Activated CD4-positive, alpha-beta T cell treated with anti-CD3 and anti-CD28 coated beads for 24 hours (primary cell): ENCODE results near the gene KCNJ3.
"Not testable (repeated sequence)": the region's sequence is repeated elsewhere in the genome, so short reads cannot be mapped to it uniquely, and the experiment has no call there.

Experiments used
- DNase-seq, 2 donors: peaks; one replicate each; pipeline ENCODE4 v3.0.0-alpha.2; 2020; ENCODE audit warnings: low read depth in 2 of 2

The KCNJ3 gene

DNA sequence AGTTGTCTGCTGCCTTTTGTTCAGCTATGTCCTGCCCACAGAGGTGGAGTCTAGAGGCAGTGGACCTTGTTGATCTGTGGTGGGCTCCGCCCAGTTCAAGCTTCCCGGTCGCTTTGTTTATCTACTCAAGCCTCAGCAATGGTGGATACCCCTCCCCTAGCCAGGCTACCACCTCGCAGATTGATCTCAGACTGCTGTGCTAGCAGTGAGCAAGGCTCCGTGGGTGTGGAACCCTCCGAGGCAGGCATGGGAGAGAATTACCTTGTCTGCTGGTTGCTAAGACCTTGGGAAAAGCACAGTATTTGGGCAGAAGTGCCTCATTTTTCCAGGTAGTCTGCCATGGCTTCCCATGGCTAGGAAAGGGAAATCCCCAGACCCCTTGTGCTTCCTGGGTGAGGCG is 146.0 kb downstream of the KCNJ3 start:
- no peak for DNase-seq

DNA sequence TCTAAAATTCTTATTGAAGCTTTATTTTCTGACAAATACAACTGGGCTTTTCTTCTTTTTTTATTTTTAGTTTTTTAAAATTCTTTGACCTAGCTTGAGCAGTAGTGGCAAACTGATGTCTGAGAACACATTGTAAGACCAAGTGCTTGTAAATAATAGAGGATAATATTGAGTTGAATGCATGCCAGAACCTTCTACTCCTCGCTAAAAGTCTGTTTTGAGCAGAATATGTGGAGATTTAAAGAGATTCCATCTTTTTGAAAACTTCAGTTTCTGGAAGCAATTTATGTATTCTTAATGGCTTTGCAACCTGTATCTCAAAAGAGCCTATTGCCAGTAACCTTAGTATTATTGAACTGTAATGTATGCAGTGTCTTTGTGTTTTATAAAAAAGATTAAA is 148.3 kb downstream of the KCNJ3 start:
- DNase-seq = no peak

DNA sequence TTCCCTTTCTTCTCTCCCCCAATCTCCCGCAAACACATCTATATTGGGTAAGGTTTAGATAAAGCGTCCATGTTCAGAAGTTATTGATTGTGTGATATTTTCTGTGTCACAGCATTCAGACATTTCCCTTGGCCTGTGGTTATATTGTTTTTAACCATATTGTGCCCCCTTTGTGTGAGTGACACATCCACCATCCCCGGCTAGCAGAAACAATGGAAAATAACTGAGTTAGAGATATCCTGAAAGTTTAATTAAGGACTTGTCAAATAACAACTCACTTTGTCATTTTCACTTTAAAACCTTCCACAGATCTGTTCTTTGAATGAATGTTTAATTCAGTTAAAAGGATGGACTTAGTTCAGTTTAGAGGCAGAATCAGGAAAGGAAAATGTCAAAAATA is 151.0 kb downstream of the KCNJ3 start:
- DNase-seq = no peak

DNA sequence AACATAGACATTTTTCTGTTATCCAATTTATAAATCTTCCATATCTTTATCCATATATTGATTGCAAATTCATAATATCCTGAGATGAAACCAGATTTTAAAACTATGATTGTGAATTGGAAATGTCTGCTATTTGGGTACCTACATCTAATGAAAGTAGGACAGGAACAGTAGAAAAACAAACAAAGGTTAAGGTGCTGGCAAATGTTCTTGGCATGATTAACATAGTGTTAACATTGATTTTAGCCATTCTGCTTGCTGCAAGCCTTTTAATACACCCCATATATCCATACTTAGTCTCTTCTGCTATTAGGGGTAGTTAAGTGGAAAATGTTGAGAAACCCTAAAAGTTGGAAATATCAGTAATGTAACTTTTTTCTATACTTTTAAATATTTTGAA is 152.0 kb downstream of the KCNJ3 start:
- DNase-seq = no peak

DNA sequence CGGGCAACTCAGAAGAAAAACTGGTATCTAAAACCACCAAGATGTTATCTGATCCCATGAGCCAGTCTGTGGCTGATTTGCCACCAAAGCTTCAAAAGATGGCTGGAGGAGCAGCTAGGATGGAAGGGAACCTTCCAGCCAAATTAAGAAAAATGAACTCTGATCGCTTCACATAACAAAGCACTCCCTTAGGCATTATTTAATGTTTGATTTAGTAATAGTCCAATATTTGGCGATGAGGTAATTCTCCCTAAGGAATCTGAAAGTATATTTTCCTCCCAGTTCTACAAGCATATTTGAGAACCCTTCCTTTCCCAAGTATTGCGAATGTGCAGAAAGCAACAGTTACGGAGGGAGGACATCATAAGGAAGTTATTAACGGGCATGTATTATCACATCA is 156.6 kb downstream of the KCNJ3 start:
- DNase-seq = no peak

DNA sequence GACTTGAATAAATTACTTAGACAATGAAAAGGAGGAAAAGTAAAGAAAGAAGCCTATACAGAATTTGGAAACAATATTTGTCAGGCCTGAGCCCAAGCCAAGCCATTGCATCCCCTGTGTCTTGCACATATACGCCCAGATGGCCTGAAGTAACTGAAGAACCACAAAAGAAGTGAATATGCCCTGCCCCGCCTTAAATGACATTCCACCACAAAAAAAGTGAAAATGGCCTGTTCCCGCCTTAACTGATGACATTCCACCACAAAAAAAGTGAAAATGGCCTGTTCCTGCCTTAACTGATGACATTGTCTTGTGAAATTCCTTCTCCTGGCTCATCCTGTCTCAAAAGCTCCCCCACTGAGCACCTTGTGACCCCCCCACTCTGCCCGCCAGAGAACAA is 168.7 kb downstream of the KCNJ3 start:
- not testable (repeated sequence) for DNase-seq

DNA sequence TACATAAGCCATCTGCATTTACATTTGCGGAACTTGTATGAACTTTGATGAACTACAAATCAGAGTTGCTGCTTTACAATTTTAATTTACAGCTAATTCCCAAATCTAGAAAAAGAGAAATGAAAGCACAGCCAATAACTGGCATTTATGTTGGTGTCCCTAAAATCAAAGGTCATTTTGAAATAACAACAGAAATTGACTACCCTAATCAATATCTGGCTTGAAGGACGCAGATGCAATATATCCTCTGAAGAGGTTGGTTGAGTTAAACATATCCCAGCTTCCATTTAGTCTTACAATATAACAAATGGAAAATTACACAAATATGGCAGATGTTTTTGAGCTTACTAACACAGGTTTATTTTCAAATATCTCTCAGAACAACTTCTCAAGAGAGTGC is 177.5 kb downstream of the KCNJ3 start:
- no peak for DNase-seq

DNA sequence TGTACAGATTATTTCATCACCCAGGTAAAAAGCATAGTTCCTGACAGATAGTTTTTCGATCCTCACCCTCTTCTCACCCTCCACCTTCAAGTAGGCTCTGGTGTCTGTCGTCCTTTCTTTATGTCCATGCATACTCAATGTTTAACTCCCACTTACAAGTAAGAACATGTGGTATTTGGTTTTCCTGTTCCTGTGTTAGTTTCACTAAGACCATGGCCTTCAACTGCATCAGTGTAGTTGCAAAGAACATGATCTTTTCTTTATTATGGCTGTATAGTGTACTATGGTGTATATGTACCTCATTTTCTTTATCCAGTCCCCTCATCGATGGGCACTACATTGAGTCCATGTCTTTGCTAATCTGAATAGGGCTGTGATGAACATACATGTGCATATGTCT is 184.2 kb downstream of the KCNJ3 start:
- DNase-seq = no peak

DNA sequence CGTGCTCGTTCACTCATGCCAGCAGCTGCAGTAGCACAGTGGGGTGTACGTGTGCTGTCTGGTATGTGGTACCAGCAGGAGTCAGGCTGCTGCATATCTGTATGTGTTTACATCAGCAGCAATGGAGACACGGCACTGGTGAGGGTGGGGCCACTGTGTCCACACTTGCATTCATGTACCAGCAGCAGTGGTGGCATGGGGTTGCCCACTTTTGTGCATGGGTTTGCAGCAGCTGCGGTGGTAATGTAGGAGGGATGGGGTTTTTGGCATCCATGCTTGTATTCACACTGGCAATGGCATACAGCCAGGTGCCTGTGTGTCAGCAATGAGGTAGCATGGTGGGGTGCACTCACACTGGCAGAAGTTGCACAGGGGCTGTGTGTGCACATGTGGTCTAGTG is 187.8 kb downstream of the KCNJ3 start:
- no peak for DNase-seq

DNA sequence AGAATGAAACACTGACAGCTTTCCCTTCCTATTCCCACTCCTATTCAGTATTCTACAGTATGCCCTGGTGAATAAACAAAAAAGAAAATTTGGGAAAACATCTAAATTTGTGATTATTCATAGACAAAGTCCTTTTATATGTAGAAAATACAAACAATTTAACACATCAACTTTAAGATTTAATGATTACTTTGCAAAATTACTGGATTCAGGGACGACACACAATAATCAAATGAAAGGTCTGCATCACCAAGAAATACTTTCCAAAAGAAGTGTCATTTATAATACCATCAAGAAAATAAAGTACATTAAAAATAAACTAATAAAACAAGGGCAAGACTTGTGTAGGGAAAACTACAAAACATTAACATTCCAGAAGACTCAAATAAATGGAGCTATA is 199.8 kb downstream of the KCNJ3 start:
- DNase-seq = no peak

DNA sequence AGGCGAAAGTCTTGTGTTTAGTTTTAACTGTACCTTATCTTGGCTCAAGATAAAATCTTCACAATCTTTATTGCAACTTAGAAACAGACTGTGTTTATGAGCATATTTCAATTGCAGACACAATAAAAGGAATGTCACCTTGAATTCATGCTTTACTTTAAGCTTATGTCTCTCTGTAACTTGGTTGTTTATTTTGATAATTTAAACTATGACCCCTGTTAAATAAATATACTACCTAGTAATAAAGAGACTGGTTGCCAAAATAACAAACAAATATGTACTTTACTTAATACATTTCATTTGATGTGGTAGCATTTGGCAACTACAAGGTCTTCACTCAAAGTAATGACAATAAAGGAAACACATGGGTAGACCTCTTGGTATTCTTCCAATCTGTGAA is 202.6 kb downstream of the KCNJ3 start:
- no peak for DNase-seq
